GM10248 (cell line): ENCODE results near the gene DAGLB.

Experiments used
- CTCF ChIA-PET: fragments of 300-600 bp; sonication (Branson Sonifier 250); formaldehyde crosslinking; extraction: SDS; loops from one replicate; lab custom pipeline; 2021; ENCODE audit warnings: antibody characterized with exemption; lab: Yijun Ruan, JAX
- POLR2A ChIA-PET: fragments of 350-650 bp; sonication (Branson Sonifier 250); formaldehyde crosslinking; extraction: SDS; loops from one replicate; lab custom pipeline; 2020; ENCODE audit warnings: antibody characterized with exemption; lab: Yijun Ruan, JAX
- DNase-seq: peaks from one replicate; pipeline ENCODE4 v3.0.0; 2012; ENCODE audit errors: extremely low spot score
- TF ChIP-seq, protein P1 (sequence below): IDR thresholded peaks from 2 replicates; pipeline ENCODE4 v1.5.1; 2012; ENCODE audit warnings: mild to moderate bottlenecking, low read depth; ENCODE audit errors: extremely low read depth, missing control alignments, control extremely low read depth

The DAGLB gene

DNA sequence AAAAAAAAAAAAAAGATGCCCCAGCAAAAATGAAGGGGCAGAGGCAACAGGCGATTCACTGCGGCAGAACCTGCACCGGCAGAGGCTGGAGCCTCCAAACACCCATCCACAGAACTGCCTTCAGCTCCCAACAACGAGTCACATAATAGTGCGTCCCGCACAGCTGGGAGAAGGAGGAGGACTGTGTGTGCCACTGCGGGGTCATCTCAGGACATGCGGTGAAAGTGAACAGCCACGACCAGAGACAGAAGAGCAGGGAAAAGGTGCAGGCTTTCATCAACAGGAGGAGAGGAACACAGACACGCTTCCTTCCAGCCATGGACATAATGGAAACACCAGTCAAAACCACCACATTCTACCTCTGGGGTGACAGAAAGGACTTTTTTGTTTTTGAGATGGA is 34.1 kb downstream of the DAGLB start:
- ChIA-PET CTCF (no interaction called here), POLR2A (no interaction called here)
- TF ChIP-seq, protein P1, sequence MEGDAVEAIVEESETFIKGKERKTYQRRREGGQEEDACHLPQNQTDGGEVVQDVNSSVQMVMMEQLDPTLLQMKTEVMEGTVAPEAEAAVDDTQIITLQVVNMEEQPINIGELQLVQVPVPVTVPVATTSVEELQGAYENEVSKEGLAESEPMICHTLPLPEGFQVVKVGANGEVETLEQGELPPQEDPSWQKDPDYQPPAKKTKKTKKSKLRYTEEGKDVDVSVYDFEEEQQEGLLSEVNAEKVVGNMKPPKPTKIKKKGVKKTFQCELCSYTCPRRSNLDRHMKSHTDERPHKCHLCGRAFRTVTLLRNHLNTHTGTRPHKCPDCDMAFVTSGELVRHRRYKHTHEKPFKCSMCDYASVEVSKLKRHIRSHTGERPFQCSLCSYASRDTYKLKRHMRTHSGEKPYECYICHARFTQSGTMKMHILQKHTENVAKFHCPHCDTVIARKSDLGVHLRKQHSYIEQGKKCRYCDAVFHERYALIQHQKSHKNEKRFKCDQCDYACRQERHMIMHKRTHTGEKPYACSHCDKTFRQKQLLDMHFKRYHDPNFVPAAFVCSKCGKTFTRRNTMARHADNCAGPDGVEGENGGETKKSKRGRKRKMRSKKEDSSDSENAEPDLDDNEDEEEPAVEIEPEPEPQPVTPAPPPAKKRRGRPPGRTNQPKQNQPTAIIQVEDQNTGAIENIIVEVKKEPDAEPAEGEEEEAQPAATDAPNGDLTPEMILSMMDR, result no peak
- DNase-seq, result no peak

GRCh38 chr7:6409944-6410693 is 37.6 kb downstream of the DAGLB start:
- POLR2A ChIA-PET, result no interaction called here
- TF ChIP-seq, protein P1, result no peak
- CTCF ChIA-PET, result interaction anchor here (1.8 kb wide), 1 partner anchor 11 kb away, joined by 5 read pairs; no protein-coding TSS in a partner anchor
- DNase-seq, result no peak

DNA sequence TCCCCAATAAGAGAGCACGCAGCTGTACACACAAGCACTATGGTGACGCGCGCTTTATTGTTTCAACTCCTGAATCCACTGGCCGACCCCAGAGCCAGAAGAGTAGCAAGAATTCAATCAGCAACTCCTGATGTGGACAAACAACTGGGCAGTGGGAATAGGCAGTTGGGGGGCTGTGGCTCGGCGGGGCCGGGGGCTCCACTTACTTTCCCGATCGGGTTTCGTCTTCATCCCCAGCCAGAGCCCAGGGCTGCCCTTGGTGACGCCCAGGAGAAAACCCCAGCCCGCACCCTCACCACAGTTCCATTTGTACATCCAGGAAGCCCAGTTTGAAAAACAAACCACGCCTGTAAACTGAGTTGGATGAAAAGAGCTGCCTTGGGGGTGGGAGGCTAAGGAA is 38.7 kb downstream of the DAGLB start:
- CTCF ChIA-PET, result interaction anchor here (1.8 kb wide), 1 partner anchor 10 kb away, joined by 5 read pairs; no protein-coding TSS in a partner anchor
- POLR2A ChIA-PET, result no interaction called here
- no peak for DNase-seq
- TF ChIP-seq, protein P1, result no peak

DNA sequence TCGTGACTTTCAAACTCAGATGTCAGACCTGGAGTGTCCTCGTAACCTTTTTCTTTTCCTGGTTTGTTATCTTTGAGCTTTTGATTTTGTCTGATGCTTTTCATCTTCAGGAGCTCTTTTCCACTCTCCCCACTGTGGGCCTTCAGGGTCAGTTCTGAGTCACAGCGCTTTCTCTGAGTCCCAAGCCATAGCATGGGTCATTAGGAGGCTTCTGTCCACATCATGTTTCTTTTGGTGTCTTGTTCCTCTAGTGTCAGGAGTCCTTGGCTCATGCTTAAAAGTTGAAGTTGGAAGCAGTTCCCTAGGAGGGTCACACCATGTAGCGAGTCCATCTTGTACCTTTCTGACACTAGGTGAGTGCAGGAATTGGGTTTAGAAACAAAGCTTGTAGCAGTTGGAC is 40.3 kb downstream of the DAGLB start:
- ChIA-PET POLR2A (interaction anchor here (0.6 kb wide), 1 partner anchor 41 kb away, joined by 3 read pairs; no protein-coding TSS in a partner anchor), CTCF (interaction anchor here (0.7 to 1.5 kb wide), 2 partner anchors 11 to 31 kb away, joined by 3 to 4 read pairs; no protein-coding TSS in a partner anchor)
- DNase-seq, result no peak
- TF ChIP-seq, protein P1, result no peak

- ChIA-PET POLR2A (interaction anchor here (0.6 kb wide), 1 partner anchor 298 kb away, joined by 5 read pairs; no protein-coding TSS in a partner anchor), CTCF (no interaction called here)
- DNase-seq, result no peak
- TF ChIP-seq, protein P1, result no peak
Observed at GRCh38 chr7:6406121-6406520, 41.6 kb downstream of the DAGLB start.

GRCh38 chr7:6403907-6404306 is 43.8 kb downstream of the DAGLB start:
- TF ChIP-seq, protein P1, result no peak
- ChIA-PET CTCF (no interaction called here), POLR2A (no interaction called here)
- DNase-seq, result no peak
